ENCODE data around the gene JAKMIP1.

Gene JAKMIP1

DNA sequence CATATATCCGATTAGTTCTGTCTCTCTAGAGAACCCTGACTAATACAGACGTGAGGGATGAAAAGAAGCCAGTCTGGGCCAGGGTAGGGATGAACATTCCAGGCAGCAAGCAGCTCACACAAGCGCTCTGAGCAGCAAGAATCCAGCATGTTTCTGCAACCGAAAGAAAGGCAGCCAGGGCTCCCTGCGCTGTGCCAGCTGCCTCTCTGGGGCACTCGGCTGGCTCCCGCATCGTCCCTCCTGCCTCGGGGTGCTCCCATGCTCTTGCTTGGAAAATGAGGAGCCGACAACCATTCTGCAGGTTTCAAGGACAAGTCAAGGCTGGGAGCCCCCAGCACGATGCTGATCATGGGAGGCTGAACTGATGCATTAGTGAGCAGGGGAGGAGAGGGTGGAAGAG, 7.0 kb downstream of the JAKMIP1 start:
- Mint-ChIP-seq H3K4me1 (no peaks in the 10 kb centered on the region), H3K4me3 (no peak overlapping the region), H3K27me3 (ENCODE audit: low read depth, poor library complexity) (peaks cover 60% of the 10 kb centered on the region), H3K27ac (no peak overlapping the region), H3K36me3 (ENCODE audit: low read depth) (no peaks in the 10 kb centered on the region), H3K9me3 (no peaks in the 10 kb centered on the region)
- DNase-seq: no peak
- TF ChIP-seq, protein P1, sequence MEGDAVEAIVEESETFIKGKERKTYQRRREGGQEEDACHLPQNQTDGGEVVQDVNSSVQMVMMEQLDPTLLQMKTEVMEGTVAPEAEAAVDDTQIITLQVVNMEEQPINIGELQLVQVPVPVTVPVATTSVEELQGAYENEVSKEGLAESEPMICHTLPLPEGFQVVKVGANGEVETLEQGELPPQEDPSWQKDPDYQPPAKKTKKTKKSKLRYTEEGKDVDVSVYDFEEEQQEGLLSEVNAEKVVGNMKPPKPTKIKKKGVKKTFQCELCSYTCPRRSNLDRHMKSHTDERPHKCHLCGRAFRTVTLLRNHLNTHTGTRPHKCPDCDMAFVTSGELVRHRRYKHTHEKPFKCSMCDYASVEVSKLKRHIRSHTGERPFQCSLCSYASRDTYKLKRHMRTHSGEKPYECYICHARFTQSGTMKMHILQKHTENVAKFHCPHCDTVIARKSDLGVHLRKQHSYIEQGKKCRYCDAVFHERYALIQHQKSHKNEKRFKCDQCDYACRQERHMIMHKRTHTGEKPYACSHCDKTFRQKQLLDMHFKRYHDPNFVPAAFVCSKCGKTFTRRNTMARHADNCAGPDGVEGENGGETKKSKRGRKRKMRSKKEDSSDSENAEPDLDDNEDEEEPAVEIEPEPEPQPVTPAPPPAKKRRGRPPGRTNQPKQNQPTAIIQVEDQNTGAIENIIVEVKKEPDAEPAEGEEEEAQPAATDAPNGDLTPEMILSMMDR (IDR thresholded peaks at IDR 0.05): no peak

DNA sequence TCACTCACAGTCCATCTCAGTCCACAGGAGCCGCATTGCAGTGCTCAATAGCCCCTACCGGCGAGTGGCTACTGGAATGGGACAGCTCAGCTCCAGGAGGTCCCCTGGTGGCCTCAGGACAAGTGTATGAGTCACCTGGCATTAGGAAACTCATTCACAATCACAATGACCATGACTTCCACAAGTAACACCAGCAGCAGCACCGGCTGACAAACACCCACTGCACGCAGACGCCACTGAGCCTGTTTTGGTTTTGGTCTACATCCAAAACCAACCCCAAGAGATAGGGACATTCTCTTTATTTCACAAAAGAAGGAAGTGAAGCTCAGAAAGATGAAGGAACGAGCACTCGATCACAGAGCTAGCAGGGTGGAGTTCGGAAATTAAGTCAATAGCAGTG, 8.1 kb downstream of the JAKMIP1 start:
- H3K4me1 Mint-ChIP-seq: no peaks in the 10 kb centered on the region
- H3K4me3 Mint-ChIP-seq: no peak overlapping the region
- H3K27me3 Mint-ChIP-seq (ENCODE audit: low read depth, poor library complexity): peaks cover 48% of the 10 kb centered on the region
- no peaks in the 10 kb centered on the region for H3K36me3 Mint-ChIP-seq (ENCODE audit: low read depth)
- no peak for DNase-seq
- H3K27ac Mint-ChIP-seq: no peak overlapping the region
- peaks cover 2% of the 10 kb centered on the region for H3K9me3 Mint-ChIP-seq
- TF ChIP-seq, protein P1 (IDR thresholded peaks at IDR 0.05): no peak

DNA sequence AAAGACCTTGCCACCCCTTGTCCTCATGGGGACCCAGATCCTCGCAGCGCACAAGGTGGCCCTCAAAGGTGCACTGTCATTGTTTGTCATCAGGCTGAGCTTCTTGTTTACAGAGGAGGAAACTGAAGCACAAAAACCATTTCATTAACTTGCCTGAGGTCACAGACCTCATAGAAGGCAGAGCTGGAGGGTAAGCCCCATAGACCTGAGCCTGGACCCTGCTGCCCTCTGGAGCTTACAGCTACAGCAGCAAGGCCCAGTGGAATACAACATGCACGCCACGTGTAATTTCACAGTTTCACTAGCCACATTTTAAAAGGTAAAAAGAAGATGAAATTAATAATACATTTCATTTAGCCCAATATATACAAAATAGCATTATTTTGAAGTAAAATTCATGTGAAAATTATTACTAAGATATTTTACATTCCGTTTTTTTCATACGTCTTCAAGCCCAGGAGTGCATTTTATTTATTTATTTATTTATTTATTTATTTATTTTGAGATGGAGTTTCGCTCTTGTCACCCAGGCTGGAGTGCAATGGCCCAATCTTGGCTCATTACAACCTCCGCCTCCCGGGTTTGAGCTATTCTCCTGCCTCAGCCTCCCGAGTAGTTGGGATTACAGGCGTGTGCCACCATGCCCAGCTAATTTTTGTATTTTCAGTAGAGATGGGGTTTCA, 8.8 kb downstream of the JAKMIP1 start:
- Mint-ChIP-seq H3K27ac (no peak overlapping the region), H3K36me3 (ENCODE audit: low read depth) (no peaks in the 10 kb centered on the region), H3K4me3 (no peak overlapping the region), H3K27me3 (ENCODE audit: low read depth, poor library complexity) (peaks cover 42% of the 10 kb centered on the region), H3K4me1 (no peaks in the 10 kb centered on the region), H3K9me3 (peaks cover 4% of the 10 kb centered on the region)
- TF ChIP-seq, protein P1 (IDR thresholded peaks at IDR 0.05): no peak
- DNase-seq: no peak

DNA sequence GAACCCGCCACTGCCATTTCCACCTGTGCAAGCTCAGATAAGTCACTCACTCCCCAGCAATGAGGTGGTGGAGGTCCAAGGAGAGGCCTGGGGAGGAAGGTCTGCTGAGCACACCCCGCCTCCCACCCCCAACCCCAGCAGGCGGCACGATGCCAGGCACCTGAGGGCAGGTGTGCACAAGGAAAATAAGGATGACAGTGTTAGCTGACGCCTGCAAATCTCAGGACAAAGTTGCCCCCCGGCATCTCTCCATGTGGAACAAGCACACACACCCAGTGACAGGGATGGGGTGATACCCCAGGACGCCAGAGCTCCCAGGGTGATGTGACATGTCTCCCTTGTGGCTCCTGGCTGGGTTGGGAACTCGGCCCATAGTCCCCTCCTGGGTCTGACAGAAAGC, 9.9 kb downstream of the JAKMIP1 start:
- peaks cover 7% of the 10 kb centered on the region for H3K9me3 Mint-ChIP-seq
- TF ChIP-seq, protein P1 (IDR thresholded peaks at IDR 0.05): no peak
- no peaks in the 10 kb centered on the region for H3K36me3 Mint-ChIP-seq (ENCODE audit: low read depth)
- peaks cover 40% of the 10 kb centered on the region for H3K27me3 Mint-ChIP-seq (ENCODE audit: low read depth, poor library complexity)
- H3K4me3 Mint-ChIP-seq: no peak overlapping the region
- no peak overlapping the region for H3K27ac Mint-ChIP-seq
- H3K4me1 Mint-ChIP-seq: no peaks in the 10 kb centered on the region
- no peak for DNase-seq

DNA sequence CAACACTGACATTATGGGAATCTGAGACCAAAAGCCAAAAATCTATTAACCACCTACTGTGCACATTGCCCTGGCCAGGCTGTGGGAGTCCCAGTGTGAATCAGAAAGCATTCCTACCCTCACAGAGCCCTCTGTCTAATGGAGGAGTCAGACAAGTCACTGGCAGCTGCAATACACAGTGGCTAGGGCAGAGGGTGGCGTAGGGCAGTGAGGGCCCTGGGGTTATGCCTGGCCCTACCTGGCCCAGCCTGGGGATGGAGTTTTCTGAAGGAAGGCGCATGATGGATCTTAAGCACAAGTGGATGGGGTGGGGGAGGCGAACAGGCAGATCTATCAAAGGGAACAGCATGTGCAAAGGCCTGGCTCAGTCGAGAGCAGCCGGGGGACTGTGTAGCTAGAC, 10.8 kb downstream of the JAKMIP1 start:
- Mint-ChIP-seq H3K4me1 (no peaks in the 10 kb centered on the region), H3K36me3 (ENCODE audit: low read depth) (no peaks in the 10 kb centered on the region), H3K4me3 (no peak overlapping the region), H3K9me3 (peaks cover 7% of the 10 kb centered on the region), H3K27ac (no peak overlapping the region), H3K27me3 (ENCODE audit: low read depth, poor library complexity) (peaks cover 37% of the 10 kb centered on the region)
- no peak for DNase-seq
- TF ChIP-seq, protein P1 (IDR thresholded peaks at IDR 0.05): no peak

DNA sequence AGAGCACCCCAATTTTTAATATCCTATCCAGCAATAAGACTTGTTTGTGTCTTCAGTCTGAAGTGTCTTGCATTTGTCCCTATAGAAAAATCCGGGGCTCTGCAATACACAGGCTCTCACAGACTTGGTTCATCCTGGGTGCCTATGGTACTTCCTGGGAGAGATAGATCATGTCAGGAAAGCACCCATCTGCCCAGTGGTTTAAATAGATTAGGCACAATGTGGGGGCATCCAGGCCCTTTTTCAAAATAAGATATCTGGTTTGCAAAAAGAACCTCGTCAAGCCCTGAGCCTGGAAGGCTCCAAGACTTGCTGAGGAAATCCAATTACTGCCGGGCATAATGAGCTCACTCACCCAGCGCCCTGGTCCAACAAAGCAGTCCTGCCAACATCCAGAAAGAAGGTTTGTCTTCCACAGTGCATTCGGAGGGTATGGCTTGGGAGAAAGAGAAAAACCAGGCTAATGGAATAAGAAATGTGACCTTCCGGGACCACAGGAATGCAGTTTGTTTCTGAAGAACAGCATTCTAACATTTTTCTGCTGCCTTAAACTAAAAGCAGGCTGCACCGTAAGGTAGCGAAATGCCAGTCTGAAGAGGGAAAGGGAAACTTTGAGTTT, 11.6 kb downstream of the JAKMIP1 start:
- no peak for DNase-seq
- Mint-ChIP-seq H3K36me3 (ENCODE audit: low read depth) (no peaks in the 10 kb centered on the region), H3K4me3 (no peak overlapping the region), H3K27me3 (ENCODE audit: low read depth, poor library complexity) (peaks cover 30% of the 10 kb centered on the region), H3K9me3 (peaks cover 7% of the 10 kb centered on the region), H3K4me1 (no peaks in the 10 kb centered on the region), H3K27ac (no peak overlapping the region)
- TF ChIP-seq, protein P1 (IDR thresholded peaks at IDR 0.05): no peak
